Inflammatory macrophage (primary cell): ENCODE measurements around the gene C1QA.

Experiments used
- DNase-seq, 2 donors: peaks; one replicate each; pipeline ENCODE4 v3.0.0-alpha.2; 2020 to 2022
- total RNA-seq, 18 experiments: gene quantifications; one replicate each; lab custom pipeline; 2026; ENCODE audit warnings: mixed read lengths in 6 of 18, inconsistent platforms in 2 of 18; lab: John Stamatoyannopoulos, UW

Gene C1QA
- total RNA-seq, result 22.2 to 253 (median 112) reads per million in 18 experiments

- DNase-seq, result peak; percentile 97
Measured at GRCh38 chr1:22636353-22636752, at the start of gene C1QA. TSS of gene C1QA (plus strand) at chr1:22636628. CDS start at chr1:22637617, 989 bp downstream.

DNA sequence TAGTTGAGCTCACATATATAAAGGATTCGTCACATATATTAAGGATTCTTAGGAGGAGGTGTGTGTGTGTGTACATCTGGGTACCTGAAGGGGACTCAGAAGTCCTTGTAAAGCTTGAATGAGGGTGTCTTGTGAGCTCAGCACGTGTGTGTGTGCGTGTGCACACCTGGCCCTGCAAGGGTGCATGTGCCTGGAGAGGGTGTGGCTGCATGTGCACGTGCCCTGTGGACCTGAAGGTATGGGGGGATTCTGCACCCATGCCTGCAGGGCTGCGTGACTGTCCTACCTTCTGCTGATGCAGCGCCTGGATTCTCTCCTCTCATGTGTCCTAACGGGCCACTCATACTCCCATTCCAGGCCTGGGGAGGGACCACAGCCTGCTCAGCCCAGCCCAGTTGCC lies 49.2 kb upstream of the C1QA start:
- no peak for DNase-seq

DNA sequence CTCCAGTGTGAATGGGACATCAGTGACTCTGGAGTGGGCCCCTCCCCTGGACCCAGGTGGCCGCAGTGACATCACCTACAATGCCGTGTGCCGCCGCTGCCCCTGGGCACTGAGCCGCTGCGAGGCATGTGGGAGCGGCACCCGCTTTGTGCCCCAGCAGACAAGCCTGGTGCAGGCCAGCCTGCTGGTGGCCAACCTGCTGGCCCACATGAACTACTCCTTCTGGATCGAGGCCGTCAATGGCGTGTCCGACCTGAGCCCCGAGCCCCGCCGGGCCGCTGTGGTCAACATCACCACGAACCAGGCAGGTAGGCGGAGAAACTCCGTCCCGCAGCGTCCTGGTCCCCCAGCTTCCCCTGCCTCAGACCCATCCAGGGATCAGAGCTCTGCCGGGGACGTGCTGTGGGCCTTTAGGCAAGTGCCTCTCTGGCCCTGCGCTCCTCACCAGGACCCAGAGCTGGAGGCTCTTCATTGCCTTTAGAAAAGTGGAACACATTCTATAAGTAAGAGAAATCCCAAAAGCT lies 47.5 kb upstream of the C1QA start:
- DNase-seq, result no peak

DNA sequence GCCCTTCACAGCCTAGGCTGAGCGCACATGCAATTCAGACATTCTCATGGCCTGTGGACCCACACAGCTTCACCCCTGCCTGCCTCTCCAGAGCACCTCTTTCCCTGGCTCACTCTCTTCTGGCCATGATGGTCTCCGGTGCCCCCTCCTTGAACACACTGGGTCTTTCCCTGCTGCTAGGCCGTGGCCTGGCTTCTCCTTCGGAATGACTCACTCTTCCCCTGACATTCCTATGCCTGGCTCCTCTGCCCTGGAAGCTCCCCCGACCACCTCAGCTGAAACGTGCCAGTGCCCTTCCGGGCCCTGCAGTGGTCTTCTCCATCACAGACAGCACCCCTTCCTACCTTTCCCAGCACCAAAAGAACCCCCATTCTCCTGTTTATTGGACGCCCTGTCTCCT lies 44.9 kb upstream of the C1QA start:
- no peak for DNase-seq

DNA sequence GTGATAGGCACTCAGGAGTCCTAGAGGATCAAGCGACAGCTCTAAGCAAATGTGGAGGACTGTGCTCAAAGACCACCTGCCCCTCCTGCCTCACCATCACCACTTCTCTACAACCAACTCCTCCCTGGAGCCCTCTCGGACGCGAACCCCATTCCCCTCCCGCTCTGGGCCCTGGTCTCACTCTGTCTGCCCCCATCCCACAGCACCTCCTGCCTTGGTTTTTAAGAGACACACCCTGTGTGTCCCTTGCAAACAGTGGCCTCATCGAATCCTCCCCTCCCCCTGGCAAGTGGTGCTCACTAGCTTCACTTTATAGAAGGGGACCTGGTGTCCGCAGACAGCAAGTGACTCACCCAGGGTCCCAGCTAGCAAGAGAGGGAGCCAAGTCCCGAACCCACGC lies 44.4 kb upstream of the C1QA start:
- no peak for DNase-seq

- DNase-seq, result no peak
Measured at GRCh38 chr1:22592919-22593790, 43.3 kb upstream of the C1QA start.

DNA sequence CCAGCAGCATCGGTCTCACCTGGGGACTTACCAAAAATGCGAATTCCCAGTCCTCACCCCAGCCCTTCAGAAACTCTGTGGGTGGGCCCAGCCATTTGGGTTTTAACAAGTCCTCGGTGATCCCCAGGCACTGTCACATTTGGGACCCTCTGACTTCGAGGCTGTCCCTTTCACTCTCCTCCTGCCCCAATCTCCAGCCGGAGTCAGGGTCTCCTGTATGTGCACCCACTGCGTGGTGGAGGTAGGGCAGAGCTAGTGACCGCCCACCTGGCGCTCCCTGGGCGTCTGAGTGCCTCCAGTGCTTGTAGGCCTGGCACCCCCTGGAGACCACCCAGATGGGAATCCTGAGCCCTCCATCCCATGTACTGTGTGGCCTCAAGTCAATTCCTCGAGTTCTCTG lies 42.0 kb upstream of the C1QA start:
- DNase-seq, result no peak

DNA sequence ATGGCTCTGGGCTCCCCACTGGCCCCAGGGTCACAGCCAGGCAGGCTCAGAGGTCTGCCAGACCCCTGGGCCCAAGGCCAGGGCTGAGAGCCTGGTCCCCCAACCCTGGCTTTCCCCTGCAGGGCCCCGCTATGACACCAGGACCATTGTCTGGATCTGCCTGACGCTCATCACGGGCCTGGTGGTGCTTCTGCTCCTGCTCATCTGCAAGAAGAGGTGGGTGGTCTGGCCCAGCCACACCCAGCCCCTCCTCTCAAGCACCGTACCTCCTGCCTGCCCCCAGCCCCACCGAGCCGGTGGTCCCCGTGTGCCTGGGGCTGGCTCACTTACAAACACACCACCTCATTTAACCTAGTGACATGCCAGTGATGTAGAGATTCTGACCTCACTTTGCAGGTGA lies 41.3 kb upstream of the C1QA start:
- no peak for DNase-seq

DNA sequence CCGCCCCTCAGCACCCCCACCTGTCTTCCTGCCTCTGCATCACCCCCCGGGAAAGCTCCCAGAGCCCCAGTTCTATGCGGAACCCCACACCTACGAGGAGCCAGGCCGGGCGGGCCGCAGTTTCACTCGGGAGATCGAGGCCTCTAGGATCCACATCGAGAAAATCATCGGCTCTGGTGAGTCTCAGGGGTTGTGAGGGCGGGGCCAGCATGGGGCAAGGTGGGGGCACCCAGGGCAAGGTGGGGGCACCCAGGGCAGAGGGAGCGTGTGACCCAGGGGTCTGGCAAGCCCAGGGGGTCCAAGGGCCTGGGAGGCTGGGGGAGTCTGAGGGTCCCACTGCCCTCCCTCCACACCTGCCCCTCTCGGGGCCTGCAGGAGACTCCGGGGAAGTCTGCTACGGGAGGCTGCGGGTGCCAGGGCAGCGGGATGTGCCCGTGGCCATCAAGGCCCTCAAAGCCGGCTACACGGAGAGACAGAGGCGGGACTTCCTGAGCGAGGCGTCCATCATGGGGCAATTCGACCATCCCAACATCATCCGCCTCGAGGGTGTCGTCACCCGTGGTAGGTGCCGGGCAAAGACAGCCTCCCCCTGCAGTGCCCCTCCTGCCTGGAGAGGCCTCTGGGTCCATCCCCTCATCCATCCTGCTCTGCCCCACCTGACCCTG lies 39.0 kb upstream of the C1QA start:
- DNase-seq, result no peak

DNA sequence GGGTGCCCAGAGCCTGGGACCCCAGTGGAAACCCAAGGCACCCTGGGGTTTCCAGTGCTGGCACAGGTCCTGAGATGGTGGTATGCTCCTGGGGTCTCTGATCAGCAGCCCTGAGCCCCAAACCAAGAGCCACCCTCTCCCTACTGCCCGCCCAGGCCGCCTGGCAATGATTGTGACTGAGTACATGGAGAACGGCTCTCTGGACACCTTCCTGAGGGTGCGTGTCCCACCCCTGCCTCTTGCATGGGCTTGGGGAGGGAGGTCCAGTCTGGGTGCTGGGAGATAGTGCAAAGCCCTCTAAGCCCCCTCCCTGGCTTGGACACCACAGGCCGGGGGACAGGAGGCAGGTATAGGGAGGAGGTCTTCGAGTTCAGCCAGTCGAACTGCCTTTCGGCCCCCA lies 38.4 kb upstream of the C1QA start:
- no peak for DNase-seq

- DNase-seq, result no peak
Measured at GRCh38 chr1:22598736-22599135, 37.7 kb upstream of the C1QA start.

GRCh38 chr1:22600071-22600816 lies 36.2 kb upstream of the C1QA start:
- DNase-seq, result no peak

DNA sequence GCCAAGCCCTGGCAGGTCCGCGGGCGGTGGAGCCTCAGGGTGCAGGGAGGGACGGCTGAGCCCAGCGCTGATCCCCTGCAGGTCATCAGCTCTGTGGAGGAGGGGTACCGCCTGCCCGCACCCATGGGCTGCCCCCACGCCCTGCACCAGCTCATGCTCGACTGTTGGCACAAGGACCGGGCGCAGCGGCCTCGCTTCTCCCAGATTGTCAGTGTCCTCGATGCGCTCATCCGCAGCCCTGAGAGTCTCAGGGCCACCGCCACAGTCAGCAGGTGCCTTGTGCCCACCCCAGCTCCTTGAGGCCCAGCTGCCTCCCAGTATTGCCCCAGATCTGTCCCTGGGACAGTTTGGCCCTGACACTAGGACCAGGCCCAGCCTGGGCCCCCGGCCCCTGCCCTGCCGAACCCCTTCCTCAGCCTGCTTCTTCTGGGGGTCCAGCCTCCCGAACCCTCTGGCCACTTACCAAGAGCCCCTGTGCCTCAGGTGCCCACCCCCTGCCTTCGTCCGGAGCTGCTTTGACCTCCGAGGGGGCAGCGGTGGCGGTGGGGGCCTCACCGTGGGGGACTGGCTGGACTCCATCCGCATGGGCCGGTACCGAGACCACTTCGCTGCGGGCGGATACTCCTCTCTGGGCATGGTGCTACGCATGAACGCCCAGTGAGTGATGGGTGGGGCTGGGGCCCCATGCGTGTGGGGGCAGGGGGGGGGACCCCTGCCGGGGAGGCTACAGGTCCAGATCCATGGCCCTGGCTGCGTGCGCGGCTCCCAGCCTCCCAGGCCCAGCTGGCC lies 35.4 kb upstream of the C1QA start:
- DNase-seq, result no peak

GRCh38 chr1:22601610-22602009 lies 34.8 kb upstream of the C1QA start:
- no peak for DNase-seq

DNA sequence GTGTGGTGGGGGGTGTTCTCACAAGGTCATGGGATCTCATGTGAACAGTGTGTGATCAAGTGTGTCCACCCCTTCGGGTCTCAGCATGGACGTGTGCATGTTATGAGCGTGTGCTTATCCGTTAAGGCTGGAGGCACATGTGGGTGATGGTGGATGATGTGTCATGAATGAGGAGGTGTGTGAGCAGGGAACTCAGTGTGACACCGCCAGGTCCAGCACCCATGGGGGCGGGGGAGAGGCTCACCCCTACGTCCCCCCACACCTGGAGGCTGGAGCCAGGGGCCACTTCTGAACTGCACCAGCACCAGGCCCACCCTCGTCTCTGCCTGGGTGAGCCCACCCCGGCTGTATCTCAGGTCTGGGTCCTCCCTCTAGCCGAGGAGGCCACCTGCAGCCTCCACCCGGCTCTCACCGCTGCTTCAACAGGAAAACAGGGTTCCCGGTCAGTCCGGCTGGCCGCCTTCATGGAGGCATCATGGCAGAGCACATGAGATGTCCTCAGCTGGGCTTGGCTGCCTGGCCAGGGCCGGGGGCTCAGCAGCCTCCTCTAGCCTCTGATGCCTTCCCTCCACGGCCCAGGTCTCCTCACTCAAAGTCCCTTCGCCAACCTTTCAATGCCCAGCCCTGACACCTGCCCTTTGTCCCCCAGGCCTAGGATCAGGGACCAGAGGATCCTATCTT lies 34.2 kb upstream of the C1QA start:
- no peak for DNase-seq

DNA sequence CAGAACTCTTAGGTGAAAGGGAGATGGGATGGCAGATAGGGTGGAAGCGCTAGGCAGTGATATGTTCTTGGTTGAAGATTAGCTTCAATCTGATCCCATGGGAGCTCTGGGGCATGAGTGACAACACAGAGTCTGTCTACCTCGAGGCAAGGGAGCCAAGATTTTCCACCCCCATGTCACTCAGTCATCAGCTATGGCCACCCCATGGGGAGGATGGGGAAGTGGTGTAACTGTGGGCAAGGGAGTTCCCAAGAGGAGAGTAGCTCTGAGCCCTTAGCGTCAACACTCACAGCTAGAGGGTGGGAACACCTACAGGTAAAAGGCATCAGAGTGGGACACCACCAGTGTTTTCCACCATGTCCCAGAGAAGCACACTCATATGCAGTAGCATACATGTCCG lies 30.3 kb upstream of the C1QA start:
- DNase-seq, result peak; percentile 43 to 67

DNA sequence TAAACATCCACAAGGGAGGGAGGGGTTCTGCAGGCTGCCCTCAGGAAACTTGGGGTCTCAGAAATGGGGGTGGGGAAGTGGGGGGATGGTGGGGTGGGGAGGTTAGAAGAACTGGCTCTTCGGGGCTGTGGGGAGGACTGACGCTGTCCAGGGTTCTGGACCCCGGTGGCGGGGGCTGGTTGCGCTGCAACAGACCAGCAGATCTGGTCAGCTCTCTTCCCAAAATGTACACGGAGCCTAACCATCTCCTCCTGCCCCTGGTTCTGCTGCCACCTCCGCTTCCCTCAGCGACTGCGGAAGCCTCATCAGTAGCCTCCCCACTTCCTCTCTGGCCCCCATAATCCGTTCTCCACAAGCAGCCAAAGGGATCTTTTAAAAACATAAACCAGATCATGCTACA lies 29.3 kb upstream of the C1QA start:
- DNase-seq, result peak; percentile 15 to 65

DNA sequence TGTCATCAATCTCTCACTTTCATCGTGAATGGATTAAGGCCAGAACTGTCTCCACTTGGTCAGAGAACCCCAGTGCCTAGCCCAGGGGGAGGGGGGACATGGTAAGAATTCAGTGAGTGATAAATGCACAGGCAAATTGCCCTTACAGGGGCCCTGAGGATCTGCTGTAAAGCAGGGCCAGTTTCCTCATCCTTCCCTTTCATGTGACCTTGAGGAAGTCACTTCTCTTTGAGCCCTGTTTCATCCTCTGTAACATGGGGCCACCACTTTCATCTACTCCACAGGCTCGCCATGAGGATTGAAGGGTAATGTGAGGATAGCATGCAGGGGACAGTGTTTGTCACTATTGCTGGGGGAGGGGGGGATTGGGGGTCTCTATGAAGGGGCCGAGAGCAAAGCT lies 28.1 kb upstream of the C1QA start:
- DNase-seq, result peak; percentile 25 to 51

DNA sequence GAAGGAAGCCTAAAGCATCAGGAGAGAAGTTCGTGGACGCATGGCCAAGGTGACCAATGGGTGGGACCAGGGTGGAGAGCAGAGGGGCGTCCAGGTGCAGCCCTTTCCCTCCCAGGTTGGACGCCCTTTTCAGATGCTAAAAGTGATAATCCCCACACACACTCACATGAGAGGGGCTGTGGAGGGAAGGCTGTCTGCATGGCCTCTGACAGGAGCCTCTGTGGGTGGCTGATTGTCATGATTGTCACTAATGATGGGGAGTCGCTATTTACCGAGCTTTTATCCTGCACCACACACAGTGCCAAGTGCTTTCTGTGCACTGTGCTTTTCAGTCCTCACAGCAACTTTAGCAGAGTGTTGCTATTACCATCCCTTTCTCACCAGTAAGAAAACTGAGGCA lies 27.1 kb upstream of the C1QA start:
- DNase-seq, result no peak

DNA sequence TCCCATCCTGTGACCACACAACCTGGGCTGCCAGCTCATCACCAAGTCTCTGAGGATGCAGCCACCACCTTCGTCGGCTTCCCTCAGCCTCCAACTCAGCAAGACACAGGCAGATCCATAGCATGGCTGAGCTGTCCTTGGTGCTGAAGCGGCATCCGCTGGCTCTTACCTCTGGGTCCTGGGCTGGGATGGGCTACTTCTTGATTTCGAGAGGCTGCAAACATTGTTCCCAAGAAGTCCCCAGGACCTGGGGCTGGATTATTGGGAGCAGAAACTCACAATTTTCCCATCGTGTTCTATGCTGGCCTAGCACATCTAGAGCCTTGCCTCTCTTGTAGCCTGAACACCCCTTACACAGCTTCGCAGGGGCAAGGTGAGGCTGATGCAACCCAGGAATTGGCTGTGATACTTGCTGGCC lies 24.9 kb upstream of the C1QA start:
- peak; percentile 25 to 48 for DNase-seq
